A549 (cell line): Measurements from ENCODE around the gene CHD1. TPM values are rescaled to one million over a fixed set of nuclear protein-coding genes. Genes with fewer than 3 reads are reported as not detected.

Experiments used
- ATAC-seq, 2 experiments: fragments of 200-7000 bp in 1 of 2; fragments of >200 bp in 1 of 2; cut with Nextera tagmentation in 1 of 2; cut with Tn5 transposase in 1 of 2; 3 replicates each; pipeline versions ENCODE4 v1.8.0 to v1.9.1; 2018 to 2020; ENCODE audit warnings: mild to moderate bottlenecking in 1 of 2, moderate library complexity in 1 of 2
- CTCF ChIA-PET: fragments of 300-600 bp; sonication (Branson Sonifier 250); formaldehyde crosslinking; extraction: SDS; loops from one replicate; lab custom pipeline; 2021; ENCODE audit warnings: antibody characterized with exemption, inconsistent platforms; lab: Yijun Ruan, JAX
- POLR2A ChIA-PET: fragments of 350-600 bp; formaldehyde crosslinking; extraction: SDS; loops from one replicate; lab custom pipeline; 2021; ENCODE audit warnings: antibody characterized with exemption, inconsistent platforms; lab: Yijun Ruan, JAX
- DNase-seq, 2 experiments: peaks; one replicate each; pipeline versions ENCODE4 v3.0.0 to v3.0.0-alpha.2; 2011 to 2016; ENCODE audit warnings: low read depth in 1 of 2, low spot score in 1 of 2
- FAIRE-seq: peaks from 2 replicates; lab custom pipeline; 2011; peaks lifted over from hg19 to GRCh38; lab: Jason Lieb, UNC
- H3K27ac ChIP-seq, 2 experiments: fragments of >200 bp; sonication (Bioruptor Twin); formaldehyde crosslinking; 3 replicates each; pipeline ENCODE4 v1.5.1; 2016 to 2017
- H3K4me1 ChIP-seq: fragments of >200 bp; sonication (Bioruptor Twin); formaldehyde crosslinking; 3 replicates; pipeline ENCODE4 v1.6.1; 2016
- H3K4me2 ChIP-seq: fragments of >200 bp; sonication (Bioruptor Twin); formaldehyde crosslinking; 3 replicates; pipeline ENCODE4 v1.6.1; 2016
- H3K4me3 ChIP-seq: fragments of >200 bp; sonication (Bioruptor Twin); formaldehyde crosslinking; 3 replicates; pipeline ENCODE4 v1.5.1; 2016
- H3K9me3 ChIP-seq: fragments of >200 bp; sonication (Bioruptor Twin); formaldehyde crosslinking; 3 replicates; pipeline ENCODE4 v1.6.1; 2016
- BHLHE40 ChIP-seq: IDR thresholded peaks from 2 replicates; pipeline ENCODE4 v1.6.1; 2012; ENCODE audit warnings: low read depth, low read length, inconsistent platforms
- CBX8 ChIP-seq: fragments of 200-600 bp; sonication (generic); IDR thresholded peaks from 2 replicates; pipeline ENCODE4 v1.6.1; 2016
- CHD4 ChIP-seq: fragments of 200-600 bp; sonication (generic); IDR thresholded peaks from 2 replicates; pipeline ENCODE4 v1.6.1; 2016; ENCODE audit warnings: antibody characterized with exemption, mild to moderate bottlenecking, borderline replicate concordance
- EHF ChIP-seq: fragments of 250-450 bp; sonication (Bioruptor Pico); IDR thresholded peaks from 2 replicates; pipeline ENCODE4 v1.5.0; 2020; ENCODE audit warnings: mild to moderate bottlenecking
- ESRRA ChIP-seq: fragments of 150-350 bp; IDR thresholded peaks from 2 replicates; pipeline ENCODE4 v1.6.1; 2014; ENCODE audit warnings: mild to moderate bottlenecking, low read length, borderline replicate concordance
- GATA3 ChIP-seq: IDR thresholded peaks from 2 replicates; pipeline ENCODE4 v1.6.1; 2012; ENCODE audit warnings: borderline replicate concordance
- HDAC2 ChIP-seq: fragments of 200-600 bp; sonication (generic); IDR thresholded peaks from 2 replicates; pipeline ENCODE4 v1.6.1; 2016
- HOXA7 ChIP-seq: fragments of 250-450 bp; sonication (Bioruptor Pico); IDR thresholded peaks from 2 replicates; pipeline ENCODE4 v1.5.0; 2020; ENCODE audit warnings: mild to moderate bottlenecking, moderate library complexity
- KDM1A ChIP-seq: fragments of 200-600 bp; sonication (generic); IDR thresholded peaks from 2 replicates; pipeline ENCODE4 v1.6.1; 2016; ENCODE audit warnings: low read depth, mild to moderate bottlenecking
- KDM5A ChIP-seq: fragments of 200-600 bp; sonication (generic); IDR thresholded peaks from 2 replicates; pipeline ENCODE4 v1.6.1; 2016; ENCODE audit warnings: antibody characterized with exemption, mild to moderate bottlenecking
- MYC ChIP-seq: IDR thresholded peaks from 2 replicates; pipeline ENCODE4 v1.6.1; 2012; ENCODE audit warnings: mild to moderate bottlenecking, inconsistent platforms, low read length, improper control_type of control experiment, borderline replicate concordance
- RARB ChIP-seq: fragments of 250-450 bp; sonication (Bioruptor Pico); IDR thresholded peaks from 2 replicates; pipeline ENCODE4 v1.8.0; 2021; ENCODE audit warnings: mild to moderate bottlenecking, moderate library complexity
- RCOR1 ChIP-seq: fragments of 150-350 bp; IDR thresholded peaks from 2 replicates; pipeline ENCODE4 v1.6.1; 2014; ENCODE audit warnings: antibody characterized with exemption, low read length, low read depth
- RFX5 ChIP-seq: fragments of 450-650 bp; IDR thresholded peaks from 2 replicates; pipeline ENCODE4 v1.7.1; 2014; ENCODE audit warnings: antibody characterized with exemption, mild to moderate bottlenecking, moderate library complexity
- RNF2 ChIP-seq: fragments of 200-600 bp; sonication (generic); IDR thresholded peaks from 2 replicates; pipeline ENCODE4 v1.6.1; 2016; ENCODE audit warnings: low read depth, mild to moderate bottlenecking, antibody characterized with exemption, moderate library complexity, borderline replicate concordance
- ZNF302 ChIP-seq: fragments of 250-450 bp; sonication (Bioruptor Pico); IDR thresholded peaks from 2 replicates; pipeline ENCODE4 v1.9.0; 2021; ENCODE audit warnings: inconsistent platforms, mild to moderate bottlenecking, moderate library complexity
- WGBS: methylation state at CpG from one replicate; pipeline ENCODE4 v1.1.6; 2017; ENCODE audit errors: missing lambda C conversion rate; 5-methylcytosine and 5-hydroxymethylcytosine counted together
- polyA plus RNA-seq, 4 experiments: library from polyadenylated mRNA; depleted of rRNA in 3 of 4; stranded (reverse); fragments of >200 nt; fragmentation: RNase III in 1 of 4; extraction: RNeasy Plus Mini Kit Qiagen cat#74134 plus additional on column Dnase treatment in 1 of 4; gene quantifications; 2 replicates in 3 of 4; 3 replicates in 1 of 4; pipeline ENCODE4 v1.2.3, GENCODE V29; 2011 to 2017
- TF ChIP-seq, protein P1 (sequence below): fragments of 150-350 bp; IDR thresholded peaks from 2 replicates; pipeline ENCODE4 v1.6.1; 2014; ENCODE audit warnings: low read depth, mild to moderate bottlenecking, low read length
- TF ChIP-seq, protein P2 (sequence below): fragments of 250-450 bp; sonication (Bioruptor Pico); IDR thresholded peaks from 2 replicates; pipeline ENCODE4 v1.5.0; 2020; ENCODE audit warnings: low read depth, mild to moderate bottlenecking, moderate library complexity
- TF ChIP-seq, protein P3 (sequence below): IDR thresholded peaks from 2 replicates; pipeline ENCODE4 v1.6.1; 2012
- TF ChIP-seq, protein P4 (sequence below): fragments of >200 bp; sonication (Bioruptor Twin); formaldehyde crosslinking; IDR thresholded peaks from 3 replicates; pipeline ENCODE4 v1.5.1; 2016

The CHD1 gene
- polyA plus RNA-seq, 2 of the 4 experiments (the other 2 are of a cell fraction): 25.9 to 53.9 TPM

DNA sequence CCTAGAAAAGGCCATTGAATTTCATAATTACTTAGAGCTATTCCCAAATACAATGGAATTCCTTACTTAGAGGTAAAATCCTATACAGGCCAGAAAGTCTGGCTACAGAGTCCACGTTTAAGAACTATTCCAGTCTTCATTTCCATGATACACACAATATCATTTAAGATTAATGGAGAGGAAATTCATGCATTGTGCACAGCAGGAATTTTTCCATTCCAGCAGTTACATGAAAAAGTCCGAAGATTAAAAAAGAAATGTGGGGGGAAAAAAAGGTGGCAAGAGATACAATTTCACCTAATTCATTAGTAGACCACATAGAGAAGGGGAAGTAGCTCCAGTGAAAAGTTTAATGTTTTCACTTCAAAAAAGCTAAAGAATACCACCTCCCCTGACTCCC is 63.1 kb downstream of the CHD1 start:
- ChIA-PET POLR2A (no interaction called here), CTCF (no interaction called here)
- DNase-seq (no peak), ATAC-seq (no peak), FAIRE-seq (no peak)
- no peak for TF ChIP-seq CBX8
- TF ChIP-seq RFX5: no peak
- no peak for TF ChIP-seq ESRRA
- no peak for TF ChIP-seq KDM5A
- no peak for TF ChIP-seq HOXA7 (CRISPR knock-in tag)
- no peak for TF ChIP-seq RNF2
- TF ChIP-seq HDAC2: no peak
- TF ChIP-seq, protein P1, sequence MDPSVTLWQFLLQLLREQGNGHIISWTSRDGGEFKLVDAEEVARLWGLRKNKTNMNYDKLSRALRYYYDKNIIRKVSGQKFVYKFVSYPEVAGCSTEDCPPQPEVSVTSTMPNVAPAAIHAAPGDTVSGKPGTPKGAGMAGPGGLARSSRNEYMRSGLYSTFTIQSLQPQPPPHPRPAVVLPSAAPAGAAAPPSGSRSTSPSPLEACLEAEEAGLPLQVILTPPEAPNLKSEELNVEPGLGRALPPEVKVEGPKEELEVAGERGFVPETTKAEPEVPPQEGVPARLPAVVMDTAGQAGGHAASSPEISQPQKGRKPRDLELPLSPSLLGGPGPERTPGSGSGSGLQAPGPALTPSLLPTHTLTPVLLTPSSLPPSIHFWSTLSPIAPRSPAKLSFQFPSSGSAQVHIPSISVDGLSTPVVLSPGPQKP: no peak
- TF ChIP-seq, protein P2, sequence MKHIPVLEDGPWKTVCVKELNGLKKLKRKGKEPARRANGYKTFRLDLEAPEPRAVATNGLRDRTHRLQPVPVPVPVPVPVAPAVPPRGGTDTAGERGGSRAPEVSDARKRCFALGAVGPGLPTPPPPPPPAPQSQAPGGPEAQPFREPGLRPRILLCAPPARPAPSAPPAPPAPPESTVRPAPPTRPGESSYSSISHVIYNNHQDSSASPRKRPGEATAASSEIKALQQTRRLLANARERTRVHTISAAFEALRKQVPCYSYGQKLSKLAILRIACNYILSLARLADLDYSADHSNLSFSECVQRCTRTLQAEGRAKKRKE: no peak
- no peak for TF ChIP-seq RCOR1
- TF ChIP-seq KDM1A: no peak
- H3K27ac ChIP-seq: no peak overlapping the region
- no peak overlapping the region for H3K4me3 ChIP-seq
- H3K4me2 ChIP-seq: no peak overlapping the region
- no peaks in the 10 kb centered on the region for H3K4me1 ChIP-seq
- WGBS: 89% methylated on average over 2 of the region's 2 CpGs
- H3K9me3 ChIP-seq: no peaks in the 10 kb centered on the region

DNA sequence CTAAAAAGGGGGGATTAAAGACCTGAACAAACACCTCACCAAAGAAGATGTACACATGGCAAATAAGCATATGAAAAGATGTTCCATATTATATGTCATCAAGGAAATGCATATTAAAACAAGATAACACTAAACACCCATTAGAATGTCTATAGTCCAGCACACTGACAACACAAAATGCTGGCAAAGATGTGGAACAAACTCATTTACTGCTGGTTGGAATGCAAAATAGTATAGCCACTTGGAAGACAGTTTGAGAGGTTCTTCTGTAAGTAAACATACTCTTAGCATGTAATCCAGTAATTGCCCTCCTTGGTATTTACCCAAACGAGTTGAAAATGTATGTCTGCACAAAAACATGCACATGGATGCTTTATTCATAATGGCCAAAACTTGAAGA is 81.8 kb downstream of the CHD1 start:
- DNase-seq (no peak), ATAC-seq (no peak), FAIRE-seq (no peak)
- Histone ChIP-seq H3K4me2 (no peak overlapping the region), H3K4me1 (peaks cover 9% of the 10 kb centered on the region; the same call in 1 of the 3 replicates), H3K27ac (no peak overlapping the region), H3K9me3 (no peaks in the 10 kb centered on the region), H3K4me3 (no peak overlapping the region)
- ChIA-PET CTCF (no interaction called here), POLR2A (no interaction called here)
- 24% methylated on average over 1 of the region's 1 CpG for WGBS
- TF ChIP-seq, protein P3, sequence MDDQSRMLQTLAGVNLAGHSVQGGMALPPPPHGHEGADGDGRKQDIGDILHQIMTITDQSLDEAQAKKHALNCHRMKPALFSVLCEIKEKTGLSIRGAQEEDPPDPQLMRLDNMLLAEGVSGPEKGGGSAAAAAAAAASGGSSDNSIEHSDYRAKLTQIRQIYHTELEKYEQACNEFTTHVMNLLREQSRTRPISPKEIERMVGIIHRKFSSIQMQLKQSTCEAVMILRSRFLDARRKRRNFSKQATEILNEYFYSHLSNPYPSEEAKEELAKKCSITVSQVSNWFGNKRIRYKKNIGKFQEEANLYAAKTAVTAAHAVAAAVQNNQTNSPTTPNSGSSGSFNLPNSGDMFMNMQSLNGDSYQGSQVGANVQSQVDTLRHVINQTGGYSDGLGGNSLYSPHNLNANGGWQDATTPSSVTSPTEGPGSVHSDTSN: no peak
- TF ChIP-seq KDM5A (no peak), BHLHE40 (no peak), CHD4 (no peak), EHF (no peak), RARB (CRISPR knock-in tag) (no peak), MYC (no peak), ZNF302 (CRISPR knock-in tag) (no peak), RFX5 (no peak), GATA3 (no peak)
- TF ChIP-seq, protein P4, sequence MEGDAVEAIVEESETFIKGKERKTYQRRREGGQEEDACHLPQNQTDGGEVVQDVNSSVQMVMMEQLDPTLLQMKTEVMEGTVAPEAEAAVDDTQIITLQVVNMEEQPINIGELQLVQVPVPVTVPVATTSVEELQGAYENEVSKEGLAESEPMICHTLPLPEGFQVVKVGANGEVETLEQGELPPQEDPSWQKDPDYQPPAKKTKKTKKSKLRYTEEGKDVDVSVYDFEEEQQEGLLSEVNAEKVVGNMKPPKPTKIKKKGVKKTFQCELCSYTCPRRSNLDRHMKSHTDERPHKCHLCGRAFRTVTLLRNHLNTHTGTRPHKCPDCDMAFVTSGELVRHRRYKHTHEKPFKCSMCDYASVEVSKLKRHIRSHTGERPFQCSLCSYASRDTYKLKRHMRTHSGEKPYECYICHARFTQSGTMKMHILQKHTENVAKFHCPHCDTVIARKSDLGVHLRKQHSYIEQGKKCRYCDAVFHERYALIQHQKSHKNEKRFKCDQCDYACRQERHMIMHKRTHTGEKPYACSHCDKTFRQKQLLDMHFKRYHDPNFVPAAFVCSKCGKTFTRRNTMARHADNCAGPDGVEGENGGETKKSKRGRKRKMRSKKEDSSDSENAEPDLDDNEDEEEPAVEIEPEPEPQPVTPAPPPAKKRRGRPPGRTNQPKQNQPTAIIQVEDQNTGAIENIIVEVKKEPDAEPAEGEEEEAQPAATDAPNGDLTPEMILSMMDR: no peak
- TF ChIP-seq, protein P1: no peak
- TF ChIP-seq, all 56 proteins: peak for 0
